Natural killer cell (primary cell): ENCODE results near the gene SERPINA6. TPM values are rescaled to one million over a fixed set of nuclear protein-coding genes. Genes with fewer than 3 reads are reported as not detected.
"Not testable (repeated sequence)": the region's sequence is repeated elsewhere in the genome, so short reads cannot be mapped to it uniquely, and the experiment has no call there.

Source experiments
- ATAC-seq, 3 donors: fragments of 150-1000 bp in 2 of 3; fragments of 200-7000 bp in 1 of 3; cut with Tn5 transposase; 1 replicate in 1 of 3; 2 replicates in 2 of 3; pipeline ENCODE4 v1.10.0; 2021; ENCODE audit warnings: mild to moderate bottlenecking in 2 of 3, moderate library complexity in 2 of 3
- DNase-seq, 2 donors: peaks; one replicate each; pipeline versions ENCODE4 v3.0.0 to v3.0.0-alpha.2; 2013 to 2021; ENCODE audit warnings: mixed read lengths in 1 of 2
- H3K27ac ChIP-seq: one replicate; pipeline ENCODE4 v1.5.1; 2013; ENCODE audit warnings: mild to moderate bottlenecking, low read length
- H3K27me3 ChIP-seq: one replicate; pipeline ENCODE4 v1.6.1; 2013; ENCODE audit warnings: low read length; ENCODE audit not compliant: control insufficient read depth, insufficient read depth
- H3K36me3 ChIP-seq: one replicate; pipeline ENCODE4 v1.6.1; 2013; ENCODE audit warnings: low read length; ENCODE audit not compliant: control insufficient read depth, insufficient read depth
- H3K4me1 ChIP-seq: one replicate; pipeline ENCODE4 v1.6.1; 2013; ENCODE audit warnings: low read length; ENCODE audit not compliant: control insufficient read depth, insufficient read depth
- H3K4me3 ChIP-seq: one replicate; pipeline ENCODE4 v1.5.1; 2013; ENCODE audit warnings: low read length
- H3K9me3 ChIP-seq: one replicate; pipeline ENCODE4 v1.6.1; 2013; ENCODE audit warnings: low read length; ENCODE audit not compliant: control insufficient read depth, insufficient read depth
- H3K27ac Mint-ChIP-seq, 2 donors: one replicate each; pipeline ENCODE4 v1.8.0; 2022; ENCODE audit warnings: mild to moderate bottlenecking in 2 of 2, mixed read lengths in 2 of 2, moderate library complexity in 1 of 2
- H3K27me3 Mint-ChIP-seq, 2 donors: one replicate each; pipeline ENCODE4 v1.8.0; 2022; ENCODE audit warnings: low read depth in 2 of 2, mixed read lengths in 2 of 2
- H3K36me3 Mint-ChIP-seq: one replicate; pipeline ENCODE4 v1.8.0; 2022; ENCODE audit warnings: mixed read lengths
- H3K4me1 Mint-ChIP-seq, 2 donors: one replicate each; pipeline ENCODE4 v1.8.0; 2022; ENCODE audit warnings: mixed read lengths in 2 of 2
- H3K4me3 Mint-ChIP-seq: one replicate; pipeline ENCODE4 v1.8.0; 2022; ENCODE audit warnings: mild to moderate bottlenecking, moderate library complexity, mixed read lengths
- H3K9me3 Mint-ChIP-seq, 2 donors: one replicate each; pipeline ENCODE4 v1.8.0; 2022; ENCODE audit warnings: mixed read lengths in 2 of 2
- WGBS: methylation state at CpG from one replicate; pipeline ENCODE4 v1.1.7; 2013; ENCODE audit warnings: missing lambda C conversion rate; ENCODE audit not compliant: insufficient coverage; 5-methylcytosine and 5-hydroxymethylcytosine counted together
- intact Hi-C: fragments of 100-400 bp; cut with micrococcal nuclease; formaldehyde crosslinking; loops from one replicate; pipeline ENCODE4 v1.14.2; 2022
- total RNA-seq, 4 donors: library from RNA; stranded (reverse); fragments of 120-200 nt in 1 of 4; gene quantifications; one replicate each; pipeline versions ENCODE4 v1.2.3 to v1.2.4, GENCODE V29; 2013 to 2022
- TF ChIP-seq, protein P1 (sequence below): fragments of 200-600 bp; IDR thresholded peaks from one replicate; pipeline ENCODE4 v1.8.0; 2022; ENCODE audit warnings: antibody characterized with exemption

Gene SERPINA6
- total RNA-seq, 3 donors from 2014 or later (not counting 1 experiment from before 2014, with no cell fraction given), result not detected

DNA sequence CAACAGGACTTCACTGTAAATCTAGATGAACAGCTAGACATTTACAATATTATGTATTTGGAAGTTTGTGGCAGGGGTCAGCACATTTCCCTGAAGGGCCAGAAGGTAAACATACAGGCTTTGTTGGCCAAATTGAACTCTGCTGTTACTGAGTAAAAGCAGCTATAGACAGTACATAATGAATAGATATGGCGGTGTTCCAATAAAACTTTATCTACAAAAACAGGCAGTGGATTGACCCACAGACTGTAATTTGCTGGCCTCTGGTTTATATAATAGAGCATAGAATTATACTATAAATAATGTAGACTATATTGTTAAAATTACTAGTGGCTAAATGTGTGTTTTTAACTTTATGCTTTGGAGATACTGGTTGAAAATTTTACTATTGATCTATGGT lies 55.8 kb downstream of the SERPINA6 start:
- H3K27ac ChIP-seq, result no peak overlapping the region
- H3K27ac Mint-ChIP-seq, result no peak overlapping the region
- H3K4me1 Mint-ChIP-seq, result no peaks in the 10 kb centered on the region
- TF ChIP-seq, protein P1, sequence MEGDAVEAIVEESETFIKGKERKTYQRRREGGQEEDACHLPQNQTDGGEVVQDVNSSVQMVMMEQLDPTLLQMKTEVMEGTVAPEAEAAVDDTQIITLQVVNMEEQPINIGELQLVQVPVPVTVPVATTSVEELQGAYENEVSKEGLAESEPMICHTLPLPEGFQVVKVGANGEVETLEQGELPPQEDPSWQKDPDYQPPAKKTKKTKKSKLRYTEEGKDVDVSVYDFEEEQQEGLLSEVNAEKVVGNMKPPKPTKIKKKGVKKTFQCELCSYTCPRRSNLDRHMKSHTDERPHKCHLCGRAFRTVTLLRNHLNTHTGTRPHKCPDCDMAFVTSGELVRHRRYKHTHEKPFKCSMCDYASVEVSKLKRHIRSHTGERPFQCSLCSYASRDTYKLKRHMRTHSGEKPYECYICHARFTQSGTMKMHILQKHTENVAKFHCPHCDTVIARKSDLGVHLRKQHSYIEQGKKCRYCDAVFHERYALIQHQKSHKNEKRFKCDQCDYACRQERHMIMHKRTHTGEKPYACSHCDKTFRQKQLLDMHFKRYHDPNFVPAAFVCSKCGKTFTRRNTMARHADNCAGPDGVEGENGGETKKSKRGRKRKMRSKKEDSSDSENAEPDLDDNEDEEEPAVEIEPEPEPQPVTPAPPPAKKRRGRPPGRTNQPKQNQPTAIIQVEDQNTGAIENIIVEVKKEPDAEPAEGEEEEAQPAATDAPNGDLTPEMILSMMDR, result no peak
- peaks cover 25 to 42% of the 10 kb centered on the region in 2 donors for H3K27me3 Mint-ChIP-seq
- peaks cover 9% of the 10 kb centered on the region for H3K36me3 Mint-ChIP-seq
- no CpG with 5 or more reads among the region's 1 CpG for WGBS
- H3K9me3 Mint-ChIP-seq, result peaks cover 2 to 9% of the 10 kb centered on the region in 2 donors
- no peaks in the 10 kb centered on the region for H3K36me3 ChIP-seq
- no peaks in the 10 kb centered on the region for H3K4me1 ChIP-seq
- DNase-seq (no peak), ATAC-seq (no peak)
- no peak overlapping the region for H3K4me3 Mint-ChIP-seq
- no peaks in the 10 kb centered on the region for H3K9me3 ChIP-seq
- no peaks in the 10 kb centered on the region for H3K27me3 ChIP-seq
- intact Hi-C loops, result no loop called here
- H3K4me3 ChIP-seq, result no peak overlapping the region

DNA sequence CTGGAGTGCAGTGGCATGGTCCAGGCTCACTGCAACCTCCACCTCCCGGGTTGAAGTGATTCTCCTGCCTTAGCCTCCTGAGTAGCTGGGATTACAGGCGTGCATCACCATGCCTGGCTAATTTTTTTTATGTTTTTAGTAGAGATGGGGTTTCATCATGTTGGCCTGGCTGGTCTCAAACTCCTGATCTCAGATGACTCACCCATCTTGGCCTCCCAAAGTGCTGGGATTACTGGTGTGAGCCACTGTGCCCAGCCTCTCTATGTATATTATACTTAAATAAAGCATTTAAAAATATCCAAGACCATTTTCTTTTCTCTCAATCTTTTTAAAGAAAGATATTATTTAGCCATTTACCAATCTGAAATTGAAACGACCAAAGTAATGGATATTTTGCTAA lies 58.9 kb downstream of the SERPINA6 start:
- intact Hi-C loops, H3K4me3 ChIP-seq, H3K4me3 Mint-ChIP-seq, H3K4me1 ChIP-seq, ATAC-seq, H3K9me3 ChIP-seq, H3K27me3 ChIP-seq, H3K27ac Mint-ChIP-seq, H3K4me1 Mint-ChIP-seq, H3K36me3 ChIP-seq, H3K27ac ChIP-seq, DNase-seq: not testable (repeated sequence)
- 46% methylated on average over 2 of the region's 3 CpGs for WGBS
- peaks cover 2 to 11% of the 10 kb centered on the region in 2 donors for H3K9me3 Mint-ChIP-seq
- H3K27me3 Mint-ChIP-seq, result peaks cover 24 to 43% of the 10 kb centered on the region in 2 donors
- peaks cover 14% of the 10 kb centered on the region for H3K36me3 Mint-ChIP-seq

Other genes starting within 250 kb of the SERPINA6 start
- gene DDX24, start 242.1 kb downstream of the SERPINA6 start, total RNA-seq, result 100 to 1,000 TPM; 250 to 357 (median 296) TPM
- gene IFI27L1, start 242.0 kb downstream of the SERPINA6 start, total RNA-seq, result 10 to 100 TPM; 10.1 to 15.1 (median 12.1) TPM
- 1 to 10 TPM in 1 of 3 donors, under 1 TPM in 2; 0.47 to 1.3 (median 0.52) TPM for gene IFI27, start 212.6 kb downstream of the SERPINA6 start, total RNA-seq
- gene IFI27L2, start 193.7 kb downstream of the SERPINA6 start, total RNA-seq, result 10 to 100 TPM; 36.3 to 55.1 (median 39.8) TPM
- gene PPP4R4, start 149.0 kb downstream of the SERPINA6 start, total RNA-seq, result under 1 TPM in 2 of 3 donors, not detected in 1; 0.52 to 0.58 TPM
- gene SERPINA10, start 30.1 kb downstream of the SERPINA6 start, total RNA-seq, result not detected
- not detected for gene SERPINA2, start 43.4 kb upstream of the SERPINA6 start, total RNA-seq
- 10 to 100 TPM; 12.7 to 65.3 (median 48.3) TPM for gene SERPINA1, start 65.3 kb upstream of the SERPINA6 start, total RNA-seq
- gene SERPINA11, start 129.5 kb upstream of the SERPINA6 start, total RNA-seq, result not detected
- not detected for gene SERPINA9, start 152.9 kb upstream of the SERPINA6 start, total RNA-seq
- not detected for gene SERPINA12, start 186.1 kb upstream of the SERPINA6 start, total RNA-seq
- not detected for gene SERPINA4, start 238.1 kb upstream of the SERPINA6 start, total RNA-seq